GM23248 (cell line): ENCODE results near the gene SELENOI. TPM values are rescaled to one million over a fixed set of nuclear protein-coding genes. Genes with fewer than 3 reads are reported as not detected.
"Not testable (repeated sequence)": the region's sequence is repeated elsewhere in the genome, so short reads cannot be mapped to it uniquely, and the experiment has no call there.

Experiments used
- DNase-seq: peaks from one replicate; pipeline ENCODE4 v3.0.0-alpha.2; 2015
- H2AFZ ChIP-seq: fragments of 200-600 bp; sonication (generic); 2 replicates; pipeline ENCODE4 v1.6.1; 2016; ENCODE audit warnings: antibody characterized with exemption
- H3F3A ChIP-seq: fragments of 200-600 bp; sonication (generic); 2 replicates; pipeline ENCODE4 v1.6.1; 2016; ENCODE audit warnings: mild to moderate bottlenecking, antibody characterized with exemption, mixed run types; ENCODE audit not compliant: insufficient read depth
- H3K27ac ChIP-seq: fragments of 200-600 bp; sonication (generic); 2 replicates; pipeline ENCODE4 v1.5.1; 2016; ENCODE audit warnings: mild to moderate bottlenecking
- H3K27me3 ChIP-seq: fragments of 200-600 bp; sonication (generic); replicated peaks from 2 replicates; pipeline ENCODE4 v1.6.1; 2016; ENCODE audit warnings: mild to moderate bottlenecking; ENCODE audit not compliant: insufficient read depth
- H3K36me3 ChIP-seq: fragments of 200-600 bp; sonication (generic); 2 replicates; pipeline ENCODE4 v1.6.1; 2016; ENCODE audit warnings: low read depth, mild to moderate bottlenecking
- H3K4me1 ChIP-seq: fragments of 200-600 bp; sonication (generic); 2 replicates; pipeline ENCODE4 v1.6.1; 2016; ENCODE audit warnings: mild to moderate bottlenecking; ENCODE audit not compliant: insufficient read depth
- H3K4me2 ChIP-seq: fragments of 200-600 bp; sonication (generic); one replicate; pipeline ENCODE4 v1.6.1; 2016; ENCODE audit warnings: mild to moderate bottlenecking; ENCODE audit not compliant: unreplicated experiment
- H3K4me3 ChIP-seq: fragments of 200-600 bp; sonication (generic); 2 replicates; pipeline ENCODE4 v1.5.1; 2016; ENCODE audit warnings: mild to moderate bottlenecking
- H3K79me2 ChIP-seq: fragments of 200-600 bp; sonication (generic); 2 replicates; pipeline ENCODE4 v1.6.1; 2016; ENCODE audit warnings: mild to moderate bottlenecking; ENCODE audit not compliant: insufficient read depth
- H3K9ac ChIP-seq: fragments of 200-600 bp; sonication (generic); 2 replicates; pipeline ENCODE4 v1.6.1; 2016; ENCODE audit warnings: mild to moderate bottlenecking
- H3K9me2 ChIP-seq: fragments of 200-600 bp; sonication (generic); 2 replicates; pipeline ENCODE4 v1.6.1; 2016; ENCODE audit warnings: mixed run types, mild to moderate bottlenecking, moderate library complexity; ENCODE audit not compliant: insufficient read depth
- H3K9me3 ChIP-seq: fragments of 200-600 bp; sonication (generic); one replicate; pipeline ENCODE4 v1.6.1; 2017; ENCODE audit warnings: low read depth
- H4K20me1 ChIP-seq: fragments of 200-600 bp; sonication (generic); 2 replicates; pipeline ENCODE4 v1.6.0; 2016; ENCODE audit not compliant: insufficient read depth
- EZH2 ChIP-seq: fragments of 200-600 bp; sonication (generic); IDR thresholded peaks from 2 replicates; pipeline ENCODE4 v1.6.1; 2018; ENCODE audit warnings: antibody characterized with exemption, mild to moderate bottlenecking; ENCODE audit not compliant: insufficient read depth, poor library complexity, severe bottlenecking
- EZH2phosphoT487 ChIP-seq: fragments of 200-600 bp; sonication (generic); IDR thresholded peaks from 2 replicates; pipeline ENCODE4 v1.6.1; 2018; ENCODE audit warnings: antibody characterized with exemption, moderate library complexity, mild to moderate bottlenecking, low read depth; ENCODE audit not compliant: insufficient read depth
- WGBS, 2 experiments: methylation state at CpG; one replicate each; pipeline ENCODE4 v1.1.6; 2015 to 2017; ENCODE audit warnings: low lambda C conversion rate in 2 of 2, low coverage in 1 of 2; ENCODE audit errors: missing lambda C conversion rate in 2 of 2; 5-methylcytosine and 5-hydroxymethylcytosine counted together
- in situ Hi-C: fragments of 300-500 bp; cut with MboI; formaldehyde crosslinking; loops from 2 replicates; pipeline ENCODE4 v1.15.0; 2020
- polyA plus RNA-seq: library from polyadenylated mRNA; unstranded; fragments of >200 nt; fragmentation: Nextera tagmentation; extraction: Ambion mirVana; gene quantifications from 2 replicates; pipeline ENCODE4 v1.2.1, GENCODE V29; 2016
- total RNA-seq: library from RNA; depleted of rRNA; stranded (reverse); fragments of >200 nt; shearing (Covaris generic); gene quantifications from 2 replicates; pipeline ENCODE4 v1.2.3, GENCODE V29; 2014

SELENOI gene
- total and polyA plus RNA-seq, 2 experiments from 2014 or later = 3.6 to 19.8 TPM

DNA sequence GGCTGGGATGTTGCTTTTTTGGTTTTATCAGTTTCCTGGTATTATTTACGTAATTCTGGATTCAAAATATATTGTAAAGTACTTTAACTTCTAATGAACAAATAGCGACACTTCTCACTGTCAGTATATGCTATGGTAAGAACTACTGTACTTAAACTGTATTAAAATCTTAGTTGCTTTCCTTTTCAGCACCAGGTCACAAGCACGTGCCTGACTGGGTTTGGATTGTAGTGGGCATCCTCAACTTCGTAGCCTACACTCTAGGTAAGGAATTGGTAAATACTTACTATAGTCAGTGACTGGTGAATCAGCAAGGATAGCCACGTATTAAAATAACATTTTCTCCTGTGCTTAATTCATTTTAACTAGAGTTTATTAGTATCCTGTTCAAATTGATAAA, 21.0 kb downstream of the SELENOI start:
- Histone ChIP-seq H3K36me3 (peaks cover 16% of the 10 kb centered on the region), H2AFZ (no peak overlapping the region), H3K79me2 (peaks cover 41% of the 10 kb centered on the region), H3K9me2 (no peaks in the 10 kb centered on the region), H3K4me3 (no peak overlapping the region), H4K20me1 (peaks cover 5% of the 10 kb centered on the region; the same call in 1 of the 2 replicates), H3K27me3 (no peaks in the 10 kb centered on the region), H3F3A (no peaks in the 10 kb centered on the region), H3K4me2 (no peak overlapping the region), H3K4me1 (0 out of 2 replicates have a peak, but pooled peaks cover 7% of the 10 kb centered on the region), H3K9ac (no peak overlapping the region), H3K9me3 (no peaks in the 10 kb centered on the region), H3K27ac (no peak overlapping the region)
- DNase-seq = no peak
- TF ChIP-seq EZH2phosphoT487 (no peak), EZH2 (no peak)
- WGBS, 2 experiments = 81 to 83% methylated on average over 5 of the region's 5 CpGs
- in situ Hi-C loops = no loop called here

DNA sequence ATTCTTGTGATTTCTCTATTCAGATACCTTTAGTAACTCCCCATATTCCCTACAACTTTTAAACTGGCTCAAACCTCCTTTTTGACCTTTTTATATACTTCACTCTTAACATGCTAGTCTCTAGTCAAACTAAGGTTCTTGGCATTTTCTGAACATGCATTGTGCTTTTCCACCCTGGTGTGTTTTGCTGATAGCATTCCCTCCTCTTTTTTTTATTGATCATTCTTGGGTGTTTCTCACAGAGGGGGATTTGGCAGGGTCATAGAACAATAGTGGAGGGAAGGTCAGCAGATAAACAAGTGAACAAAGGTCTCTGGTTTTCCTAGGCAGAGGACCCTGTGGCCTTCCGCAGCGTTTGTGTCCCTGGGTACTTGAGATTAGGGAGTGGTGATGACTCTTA, 23.7 kb downstream of the SELENOI start:
- H3F3A ChIP-seq, H3K9ac ChIP-seq, H3K9me2 ChIP-seq, H4K20me1 ChIP-seq, H3K4me1 ChIP-seq, DNase-seq, H3K9me3 ChIP-seq, H3K27ac ChIP-seq, H3K4me3 ChIP-seq, H3K4me2 ChIP-seq, in situ Hi-C loops, H2AFZ ChIP-seq, H3K27me3 ChIP-seq: not testable (repeated sequence)
- Histone ChIP-seq H3K79me2 (peaks cover 14% of the 10 kb centered on the region), H3K36me3 (peaks cover 24% of the 10 kb centered on the region)
- WGBS, 2 experiments = 63 to 94% methylated on average over 2 of the region's 2 CpGs

DNA sequence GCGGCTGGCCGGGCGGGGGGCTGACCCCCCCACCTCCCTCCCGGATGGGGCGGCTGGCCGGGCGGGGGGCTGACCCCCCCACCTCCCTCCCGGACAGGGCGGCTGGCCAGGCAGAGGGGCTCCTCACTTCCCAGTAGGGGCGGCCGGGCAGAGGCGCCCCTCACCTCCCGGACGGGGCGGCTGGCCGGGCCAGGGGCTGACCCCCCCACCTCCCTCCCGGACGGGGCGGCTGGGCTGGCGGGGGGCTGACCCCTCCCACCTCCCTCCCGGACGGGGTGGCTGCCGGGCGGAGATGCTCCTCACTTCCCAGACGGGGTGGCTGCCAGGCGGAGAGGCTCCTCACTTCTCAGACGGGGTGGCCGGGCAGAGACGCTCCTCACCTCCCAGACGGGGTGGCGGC, 25.0 kb downstream of the SELENOI start:
- H3K9ac ChIP-seq, H3K27ac ChIP-seq, H3K4me1 ChIP-seq, H3K4me3 ChIP-seq, in situ Hi-C loops, H3K4me2 ChIP-seq, DNase-seq, H3K9me3 ChIP-seq, H3K79me2 ChIP-seq, H3F3A ChIP-seq, H3K9me2 ChIP-seq, H2AFZ ChIP-seq, H4K20me1 ChIP-seq, H3K27me3 ChIP-seq: not testable (repeated sequence)
- H3K36me3 ChIP-seq = peaks cover 27% of the 10 kb centered on the region
- WGBS, 2 experiments = 100% methylated on average over 4 of the region's 31 CpGs; no CpG with 5 or more reads in 1 of the 2 experiments

DNA sequence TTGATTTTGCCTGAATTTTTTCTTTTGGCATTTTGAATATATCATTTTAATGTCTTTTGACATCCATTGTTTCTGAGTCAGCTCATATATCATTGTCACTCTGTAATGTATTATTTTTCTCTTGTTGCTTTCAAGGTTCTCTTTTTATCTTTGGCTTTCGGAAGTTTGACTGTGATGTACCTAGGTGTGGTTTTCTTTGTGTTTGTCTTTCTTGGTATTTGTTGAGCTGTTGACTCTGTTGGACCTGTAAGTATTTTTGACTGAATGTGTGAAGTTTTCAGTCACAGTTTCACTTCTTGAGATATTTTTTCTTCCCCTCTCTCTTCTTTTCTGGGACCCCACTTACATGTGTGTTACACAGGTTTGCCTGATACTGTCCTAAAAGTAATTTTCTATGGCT, 30.9 kb downstream of the SELENOI start:
- H3K36me3 ChIP-seq = peaks cover 21% of the 10 kb centered on the region

DNA sequence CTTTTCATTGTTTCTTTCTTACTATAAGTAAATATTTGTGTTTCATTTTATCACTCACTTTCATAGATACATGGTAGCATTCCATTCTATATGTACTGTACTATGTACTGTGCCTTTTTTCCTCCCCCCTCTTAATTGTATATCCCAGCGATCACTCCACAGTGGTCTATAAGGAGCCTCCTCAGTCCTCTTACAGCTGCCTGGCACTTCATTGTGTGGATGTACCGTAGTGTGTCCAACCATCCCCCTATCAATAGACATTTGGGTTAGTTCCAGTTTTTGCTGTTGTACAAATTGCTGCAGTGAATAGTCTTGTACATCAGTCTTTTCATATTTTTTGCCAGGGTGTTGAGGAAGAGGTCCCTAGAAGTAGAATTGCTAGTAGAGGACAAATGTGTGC, 34.3 kb downstream of the SELENOI start:
- no peaks in the 10 kb centered on the region for H3K79me2 ChIP-seq
- no peak overlapping the region for H3K4me2 ChIP-seq
- no peak overlapping the region for H3K4me3 ChIP-seq
- H3K9ac ChIP-seq = no peak overlapping the region
- DNase-seq = no peak
- H3K9me2 ChIP-seq = no peaks in the 10 kb centered on the region
- H4K20me1 ChIP-seq = no peaks in the 10 kb centered on the region
- H2AFZ ChIP-seq = no peak overlapping the region
- H3K27ac ChIP-seq = no peak overlapping the region
- H3K27me3 ChIP-seq = no peaks in the 10 kb centered on the region
- no peak for TF ChIP-seq EZH2
- TF ChIP-seq EZH2phosphoT487 = no peak
- H3K36me3 ChIP-seq = peaks cover 16% of the 10 kb centered on the region
- in situ Hi-C loops = no loop called here
- H3K9me3 ChIP-seq = no peaks in the 10 kb centered on the region
- 94 to 97% methylated on average over 2 of the region's 2 CpGs for WGBS, 2 experiments
- H3F3A ChIP-seq = no peaks in the 10 kb centered on the region
- H3K4me1 ChIP-seq = no peaks in the 10 kb centered on the region

More for the DNA sequence above, 30.9 kb downstream of the SELENOI start:
- Histone ChIP-seq H3K9ac (no peak overlapping the region), H3K79me2 (no peaks in the 10 kb centered on the region; the same call in 1 of the 2 replicates), H3K4me1 (no peaks in the 10 kb centered on the region), H3K9me3 (no peaks in the 10 kb centered on the region), H2AFZ (no peak overlapping the region), H3K27me3 (no peaks in the 10 kb centered on the region), H3K4me2 (no peak overlapping the region), H3K4me3 (no peak overlapping the region), H3K9me2 (no peaks in the 10 kb centered on the region), H3K27ac (no peak overlapping the region), H3F3A (no peaks in the 10 kb centered on the region), H4K20me1 (no peaks in the 10 kb centered on the region)
- WGBS, 2 experiments = 94 to 100% methylated on average over 1 of the region's 1 CpG
- DNase-seq = no peak
- in situ Hi-C loops = no loop called here
- TF ChIP-seq EZH2 = no peak
- TF ChIP-seq EZH2phosphoT487 = no peak
